Endothelial cell (in vitro differentiated cells): ENCODE measurements around the gene VTN. TPM values are rescaled to one million over a fixed set of nuclear protein-coding genes. Genes with fewer than 3 reads are reported as not detected.

ENCODE experiments used
- DNase-seq: peaks from one replicate; pipeline ENCODE4 v3.0.0; 2021; ENCODE audit warnings: low spot score
- H3K27ac Mint-ChIP-seq: one replicate; pipeline ENCODE4 v1.8.0; 2021; ENCODE audit warnings: mixed read lengths, inconsistent platforms; ENCODE audit not compliant: unreplicated experiment
- H3K27me3 Mint-ChIP-seq: one replicate; pipeline ENCODE4 v1.8.0; 2021; ENCODE audit warnings: mild to moderate bottlenecking, moderate library complexity, mixed read lengths, inconsistent platforms; ENCODE audit not compliant: unreplicated experiment
- H3K36me3 Mint-ChIP-seq: one replicate; pipeline ENCODE4 v1.8.0; 2021; ENCODE audit warnings: mild to moderate bottlenecking, low read depth, mixed read lengths, inconsistent platforms; ENCODE audit not compliant: unreplicated experiment
- H3K4me1 Mint-ChIP-seq: one replicate; pipeline ENCODE4 v1.8.0; 2021; ENCODE audit warnings: mild to moderate bottlenecking, mixed read lengths, inconsistent platforms; ENCODE audit not compliant: unreplicated experiment
- H3K4me3 Mint-ChIP-seq: one replicate; pipeline ENCODE4 v1.8.0; 2021; ENCODE audit warnings: mild to moderate bottlenecking, mixed read lengths, inconsistent platforms; ENCODE audit not compliant: unreplicated experiment
- H3K9me3 Mint-ChIP-seq: one replicate; pipeline ENCODE4 v1.8.0; 2021; ENCODE audit warnings: mixed read lengths, inconsistent platforms; ENCODE audit not compliant: unreplicated experiment
- CTCF ChIP-seq: fragments of 200-600 bp; sonication (generic); IDR thresholded peaks from one replicate; pipeline ENCODE4 v1.5.0; 2021; ENCODE audit warnings: antibody characterized with exemption; ENCODE audit not compliant: unreplicated experiment
- total RNA-seq: library from RNA; stranded (reverse); fragmentation: NEBNext Ultra II Directional; extraction: Animal tissue kit (Norgen Biotek cat#: 25700); gene quantifications from one replicate; pipeline ENCODE4 v1.2.1, GENCODE V29; 2021; ENCODE audit not compliant: unreplicated experiment

The VTN gene
- total RNA-seq, 1 donor from 2014 or later, result not detected

GRCh38 chr17:28367641-28368305, 2.3 kb downstream of the VTN start:
- H3K4me3 Mint-ChIP-seq, result no peak overlapping the region
- H3K27ac Mint-ChIP-seq, result no peak overlapping the region
- no peaks in the 10 kb centered on the region for H3K9me3 Mint-ChIP-seq
- DNase-seq, result no peak
- peaks cover 4% of the 10 kb centered on the region for H3K4me1 Mint-ChIP-seq
- peaks cover 9% of the 10 kb centered on the region for H3K27me3 Mint-ChIP-seq
- H3K36me3 Mint-ChIP-seq, result peaks cover 4% of the 10 kb centered on the region
- no peak for TF ChIP-seq CTCF

- H3K4me3 Mint-ChIP-seq, result no peak overlapping the region
- H3K9me3 Mint-ChIP-seq, result no peaks in the 10 kb centered on the region
- peaks cover 3% of the 10 kb centered on the region for H3K4me1 Mint-ChIP-seq
- TF ChIP-seq CTCF, result no peak
- peaks cover 9% of the 10 kb centered on the region for H3K27me3 Mint-ChIP-seq
- H3K36me3 Mint-ChIP-seq, result peaks cover 4% of the 10 kb centered on the region
- no peak overlapping the region for H3K27ac Mint-ChIP-seq
- DNase-seq, result no peak
Observed at GRCh38 chr17:28366605-28367004, 3.5 kb downstream of the VTN start.

GRCh38 chr17:28365487-28365886, 4.6 kb downstream of the VTN start:
- Mint-ChIP-seq H3K9me3 (no peaks in the 10 kb centered on the region), H3K4me3 (no peak overlapping the region), H3K27me3 (peaks cover 6% of the 10 kb centered on the region), H3K4me1 (no peaks in the 10 kb centered on the region), H3K36me3 (peaks cover 12% of the 10 kb centered on the region), H3K27ac (no peak overlapping the region)
- no peak for DNase-seq
- no peak for TF ChIP-seq CTCF

- no peak for TF ChIP-seq CTCF
- Mint-ChIP-seq H3K4me1 (no peaks in the 10 kb centered on the region), H3K27ac (no peak within 1 kb of the TSS), H3K27me3 (peaks cover 4% of the 10 kb centered on the region), H3K4me3 (no peak within 1 kb of the TSS), H3K9me3 (no peaks in the 10 kb centered on the region), H3K36me3 (peaks cover 16% of the 10 kb centered on the region)
- DNase-seq, result no peak
Observed at GRCh38 chr17:28364665-28365363, 5.3 kb downstream of the VTN start, which contains the start of gene SEBOX. TSS of gene SEBOX (minus strand) at chr17:28365199. CDS start at chr17:28365151, 48 bp downstream.
